ENCODE data around the gene SPX.

Gene SPX

DNA sequence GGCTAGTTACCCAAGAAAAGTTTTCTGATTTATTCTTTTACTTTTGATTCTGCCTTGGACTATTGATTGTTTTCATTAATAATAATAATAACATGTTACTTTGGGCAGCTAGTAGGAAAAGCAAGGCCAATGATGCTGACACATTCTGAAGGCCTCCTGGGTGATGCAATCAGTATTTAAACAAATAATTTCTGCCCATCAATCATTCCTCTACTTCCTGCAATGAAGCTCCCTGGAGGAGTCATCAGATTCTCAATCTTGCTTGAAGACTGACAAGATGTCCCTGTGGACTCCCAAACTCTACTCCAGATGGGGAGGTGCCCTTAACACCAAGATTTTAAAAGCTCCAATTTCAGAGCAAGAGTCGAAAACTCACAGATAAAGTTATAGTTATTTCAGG lies at the start of gene SPX:
SPX (plus strand) TSS at position 244 of the 400 bp plus-strand sequence. CDS start 177 bp downstream, outside the sequence.
- DNase-seq = no peak

GRCh38 chr12:21476949-21477348 lies 49.1 kb upstream of the SPX start:
- DNase-seq = no peak

DNA sequence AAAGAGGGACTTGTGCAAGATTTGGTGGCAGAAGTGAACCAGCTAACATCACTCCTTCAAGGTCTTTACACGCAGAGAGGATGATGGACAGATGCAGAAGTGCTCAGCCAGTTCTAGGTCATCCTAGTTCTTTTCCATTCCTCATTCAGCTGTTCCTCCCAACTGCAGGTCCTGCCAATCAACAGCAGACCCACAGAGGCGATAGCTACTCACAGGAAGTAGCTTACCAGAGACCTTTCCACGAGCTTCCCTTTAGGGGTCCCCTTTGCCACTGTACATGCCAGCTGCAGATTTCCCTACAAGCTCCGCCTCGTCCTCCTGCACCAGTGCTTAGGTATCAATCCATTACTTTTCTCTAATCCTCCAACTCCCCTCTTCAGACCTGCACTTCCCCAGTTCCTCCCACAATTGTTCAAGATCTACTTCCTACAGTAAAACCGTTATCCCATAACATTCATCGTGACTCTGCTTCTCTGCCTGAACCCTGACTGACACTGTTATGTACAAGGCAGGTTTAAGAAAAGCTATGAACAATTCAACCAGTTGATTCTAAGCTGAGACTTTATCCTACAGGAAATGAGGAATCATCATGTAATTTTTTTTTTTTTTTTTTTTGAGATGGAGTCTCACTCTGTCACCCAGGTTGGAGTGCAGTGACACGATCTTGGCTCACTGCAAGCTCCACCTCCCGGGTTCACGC lies 47.2 kb upstream of the SPX start:
- no peak for DNase-seq

- no peak for DNase-seq
These were observed 42.6 kb upstream of the SPX start for GRCh38 chr12:21483531-21483930.

DNA sequence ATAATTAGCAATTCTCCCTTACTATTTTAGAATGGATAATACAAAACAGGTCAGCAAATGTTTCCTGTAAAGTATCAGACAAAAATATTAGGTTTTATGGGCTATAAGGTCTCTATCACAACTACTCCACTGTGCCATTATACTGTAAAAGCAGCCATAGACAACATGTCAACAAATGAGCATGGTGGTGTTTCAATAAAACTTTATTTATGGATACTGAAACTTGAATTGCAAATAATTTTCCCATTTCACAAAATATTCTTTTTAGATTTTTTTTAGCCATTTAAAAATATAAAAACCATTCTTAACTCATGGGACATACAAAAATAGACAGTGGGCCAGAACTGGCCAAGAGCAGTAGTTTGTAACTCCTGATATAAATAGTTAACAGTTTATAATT lies 40.1 kb upstream of the SPX start:
- DNase-seq = no peak

GRCh38 chr12:21499765-21500164 lies 26.3 kb upstream of the SPX start:
- no peak for DNase-seq

GRCh38 chr12:21500786-21501257 lies 25.3 kb upstream of the SPX start:
- no peak for DNase-seq

DNA sequence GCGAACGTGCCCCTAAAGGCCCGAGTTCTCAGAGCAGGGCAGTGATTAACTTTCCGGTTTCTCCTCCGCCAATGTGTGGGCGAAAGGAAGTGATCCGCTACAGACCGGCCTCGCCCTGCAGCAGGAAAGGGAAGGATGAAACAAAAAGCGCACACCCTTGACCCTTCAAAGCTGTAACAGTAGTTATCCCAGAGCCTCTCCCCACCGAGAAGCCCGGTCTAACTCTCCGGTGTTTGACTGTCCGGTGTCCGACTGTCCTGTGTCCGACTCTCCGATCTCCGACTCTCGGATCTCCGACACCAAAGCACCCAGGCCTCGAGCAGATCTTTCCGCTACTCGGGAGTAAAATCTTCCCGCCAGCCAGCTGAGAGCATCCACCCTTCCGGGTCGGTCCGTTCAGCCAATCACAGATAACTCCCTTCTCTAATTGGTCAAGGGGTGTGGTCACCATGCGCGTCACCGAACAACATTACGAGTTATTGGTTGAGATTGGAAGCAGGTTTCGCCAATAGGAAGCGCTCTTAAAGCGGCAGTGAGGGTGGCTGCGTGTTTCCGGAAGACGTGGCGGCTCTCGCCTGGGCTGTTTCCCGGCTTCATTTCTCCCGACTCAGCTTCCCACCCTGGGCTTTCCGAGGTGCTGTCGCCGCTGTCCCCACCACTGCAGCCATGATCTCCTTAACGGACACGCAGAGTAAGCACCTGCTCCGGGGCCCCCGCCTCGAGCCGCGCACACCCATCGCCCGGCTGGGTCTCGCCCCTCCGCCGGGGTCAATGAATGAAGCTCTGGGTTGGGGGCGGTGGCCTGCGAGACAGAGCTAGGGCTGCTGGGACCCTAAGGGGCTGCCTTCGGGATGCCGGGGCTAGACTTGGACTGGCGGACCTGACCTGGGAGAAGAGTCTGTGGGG lies 24.6 kb upstream of the SPX start, which contains the start of the genes GOLT1B and RECQL:
GOLT1B (plus strand) TSS at position 532 of the 906 bp plus-strand sequence; CDS start at position 667, 135 bp downstream.
RECQL (minus strand) TSS at position 378 of the 906 bp plus-strand sequence. CDS start 2,065 bp downstream, outside the sequence.
- DNase-seq = peak; percentile 51 to 97 (median 92)

DNA sequence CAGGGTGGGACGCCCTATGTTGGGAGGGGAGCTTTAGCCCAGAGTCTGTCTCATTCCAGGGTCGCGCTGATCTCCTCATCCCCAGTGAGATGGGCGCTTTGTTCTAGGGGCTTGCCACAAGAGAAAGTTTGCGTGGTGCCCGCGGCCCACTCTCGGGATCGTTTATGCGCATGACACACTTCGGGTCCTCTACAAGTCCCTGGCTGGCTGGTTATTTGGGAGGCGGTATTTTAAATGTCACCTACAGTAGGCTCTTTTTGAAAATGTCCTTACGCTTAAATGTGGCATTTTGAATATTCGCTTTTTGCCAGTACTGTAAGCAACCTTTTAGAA lies 24.0 kb upstream of the SPX start:
- DNase-seq = peak in 21 of 56 donors; percentile 2 to 55 (median 40)

GRCh38 chr12:21502872-21503271 lies 23.2 kb upstream of the SPX start:
- DNase-seq = no peak

GRCh38 chr12:21505888-21506287 lies 20.2 kb upstream of the SPX start:
- no peak for DNase-seq

DNA sequence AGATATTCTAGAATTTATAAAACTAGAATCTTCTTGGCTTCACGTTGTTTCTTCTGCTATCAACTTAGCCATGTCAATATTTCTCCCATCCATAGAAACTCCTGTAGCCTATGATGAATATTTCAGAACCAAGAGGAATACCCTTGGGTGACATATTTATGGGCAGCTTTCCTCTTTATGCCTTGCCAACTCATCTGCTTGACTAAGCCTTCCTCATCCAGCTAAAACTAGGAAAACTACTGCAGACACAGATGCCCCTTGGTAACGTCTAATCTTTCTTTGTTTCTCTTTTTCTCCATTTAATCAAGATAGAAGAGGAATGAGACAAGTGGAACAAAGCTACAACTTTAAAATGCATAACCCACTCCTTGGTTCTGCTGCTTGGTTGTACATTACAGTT lies 18.2 kb upstream of the SPX start:
- no peak for DNase-seq

GRCh38 chr12:21509768-21510167 lies 16.3 kb upstream of the SPX start:
- DNase-seq = no peak

- no peak for DNase-seq
These were observed 9.8 kb upstream of the SPX start for GRCh38 chr12:21516281-21516680.

DNA sequence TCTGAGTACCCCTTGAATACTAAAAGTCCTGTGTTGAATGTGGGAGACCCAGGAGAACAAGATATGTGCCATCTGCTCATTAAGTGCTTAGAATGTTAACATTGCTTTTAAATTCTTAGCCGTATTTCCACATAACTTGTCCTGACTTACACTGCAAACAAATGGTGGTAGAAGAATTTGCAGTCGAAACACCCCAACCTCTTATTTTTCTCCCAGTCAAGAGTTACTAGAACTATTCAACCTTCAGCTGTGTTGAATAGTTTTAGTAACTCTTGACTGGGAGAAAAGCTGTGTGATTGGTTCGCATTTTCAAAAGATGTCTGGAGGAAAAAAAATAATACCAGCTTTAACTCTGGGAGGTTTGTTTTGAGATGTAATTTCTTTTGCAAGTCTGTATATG lies 7.6 kb upstream of the SPX start:
- no peak for DNase-seq

- DNase-seq = no peak
These were observed 4.6 kb upstream of the SPX start for GRCh38 chr12:21521541-21521940.

DNA sequence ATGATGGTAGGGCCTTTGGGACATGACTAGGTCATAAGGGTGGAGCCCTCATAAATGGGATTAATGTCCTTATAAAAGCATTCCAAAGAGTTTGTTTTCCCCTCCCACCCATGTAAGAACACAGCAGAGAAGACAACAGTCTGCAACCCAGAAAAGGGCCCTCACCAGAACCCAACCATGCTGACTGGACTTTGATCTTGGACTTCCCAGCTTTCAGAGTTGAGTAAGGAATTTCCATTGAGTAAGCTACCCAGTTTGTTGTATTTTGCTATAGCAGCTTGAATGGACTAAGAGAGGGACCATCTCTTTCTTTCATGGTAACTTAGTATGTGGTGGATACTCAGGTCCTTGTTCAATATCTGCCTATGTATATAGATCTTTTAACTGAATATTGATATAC lies 2.9 kb upstream of the SPX start:
- no peak for DNase-seq

- DNase-seq = no peak
These were observed 737 bp downstream of the SPX start for GRCh38 chr12:21526721-21527345.

- DNase-seq = peak in 46 of 56 donors; percentile 10 to 73 (median 44)
These were observed 1.5 kb downstream of the SPX start for GRCh38 chr12:21527451-21528180.

DNA sequence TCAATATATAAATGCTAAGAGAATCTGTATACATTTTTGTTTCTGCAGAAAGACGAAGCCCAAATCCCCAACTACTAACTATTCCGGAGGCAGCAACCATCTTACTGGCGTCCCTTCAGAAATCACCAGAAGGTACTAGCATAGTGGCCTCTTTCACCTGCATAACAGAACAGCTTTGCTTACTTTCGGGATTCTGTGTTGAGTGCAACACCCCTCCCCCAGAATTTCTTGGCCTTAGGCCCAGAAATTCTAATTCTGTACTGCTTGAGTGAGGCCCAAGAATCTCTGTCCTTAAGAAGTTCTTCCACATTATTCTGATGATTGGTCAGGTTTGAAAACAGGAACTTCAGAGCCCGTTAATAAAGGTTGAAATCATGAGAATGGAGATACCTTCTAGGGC lies 2.9 kb downstream of the SPX start:
- DNase-seq = no peak

GRCh38 chr12:21529456-21529855 lies 3.4 kb downstream of the SPX start:
- DNase-seq = no peak
